HG03378 (cell line): ENCODE results near the gene SYNGR3.
"Not testable (repeated sequence)": the region's sequence is repeated elsewhere in the genome, so short reads cannot be mapped to it uniquely, and the experiment has no call there.

ENCODE experiments used
- ATAC-seq: cut with Tn5 transposase; IDR thresholded peaks from one replicate; pipeline ENCODE4 v1.9.1; 2021; ENCODE audit warnings: mild to moderate bottlenecking, moderate library complexity; ENCODE audit not compliant: unreplicated experiment

Gene SYNGR3

GRCh38 chr16:2026461-2027023 is 36.8 kb downstream of the SYNGR3 start, which contains the start of gene NHERF2:
Gene NHERF2 (plus strand): TSS chr16:2026902. CDS start chr16:2027006, 104 bp downstream.
- ATAC-seq, result no peak

- ATAC-seq, result no peak
Measured at GRCh38 chr16:2027024-2028010, 37.5 kb downstream of the SYNGR3 start.

- ATAC-seq, result no peak
Measured at GRCh38 chr16:2028146-2028545, 38.4 kb downstream of the SYNGR3 start.

DNA sequence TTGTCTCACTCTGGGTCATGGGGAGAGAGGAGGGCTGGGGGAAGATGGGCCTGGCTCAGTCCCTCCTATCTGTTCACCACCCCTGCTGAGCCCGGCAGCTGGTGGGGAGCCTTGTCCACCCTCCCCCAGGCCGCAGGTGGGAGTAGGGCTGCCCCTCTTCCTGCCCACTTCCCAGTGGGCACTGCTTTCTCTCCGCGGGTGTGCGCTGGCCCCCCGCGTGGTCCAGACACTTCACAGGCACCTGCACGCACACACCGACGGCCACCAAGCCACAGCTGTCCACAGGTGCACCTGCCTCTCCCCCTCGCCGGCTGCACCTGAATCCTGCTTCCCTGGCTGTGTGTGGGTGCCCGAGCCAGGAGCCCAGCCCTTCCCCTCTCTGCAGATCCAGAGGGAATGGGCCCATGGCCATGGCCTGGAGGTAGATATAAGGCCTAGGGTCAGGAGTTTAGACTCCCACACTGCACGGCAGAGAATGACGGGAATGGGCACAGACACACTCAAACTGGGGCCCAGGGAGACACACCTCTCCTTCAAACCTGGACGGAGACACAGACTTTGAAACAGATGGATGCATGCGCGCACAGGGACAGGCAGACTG is 39.0 kb downstream of the SYNGR3 start:
- ATAC-seq, result no peak

- ATAC-seq, result no peak
Measured at GRCh38 chr16:2029350-2029749, 39.6 kb downstream of the SYNGR3 start.

GRCh38 chr16:2030036-2030435 is 40.3 kb downstream of the SYNGR3 start:
- no peak for ATAC-seq

- no peak for ATAC-seq
Measured at GRCh38 chr16:2031081-2031577, 41.4 kb downstream of the SYNGR3 start.

- no peak for ATAC-seq
Measured at GRCh38 chr16:2032285-2033056, 42.7 kb downstream of the SYNGR3 start.

DNA sequence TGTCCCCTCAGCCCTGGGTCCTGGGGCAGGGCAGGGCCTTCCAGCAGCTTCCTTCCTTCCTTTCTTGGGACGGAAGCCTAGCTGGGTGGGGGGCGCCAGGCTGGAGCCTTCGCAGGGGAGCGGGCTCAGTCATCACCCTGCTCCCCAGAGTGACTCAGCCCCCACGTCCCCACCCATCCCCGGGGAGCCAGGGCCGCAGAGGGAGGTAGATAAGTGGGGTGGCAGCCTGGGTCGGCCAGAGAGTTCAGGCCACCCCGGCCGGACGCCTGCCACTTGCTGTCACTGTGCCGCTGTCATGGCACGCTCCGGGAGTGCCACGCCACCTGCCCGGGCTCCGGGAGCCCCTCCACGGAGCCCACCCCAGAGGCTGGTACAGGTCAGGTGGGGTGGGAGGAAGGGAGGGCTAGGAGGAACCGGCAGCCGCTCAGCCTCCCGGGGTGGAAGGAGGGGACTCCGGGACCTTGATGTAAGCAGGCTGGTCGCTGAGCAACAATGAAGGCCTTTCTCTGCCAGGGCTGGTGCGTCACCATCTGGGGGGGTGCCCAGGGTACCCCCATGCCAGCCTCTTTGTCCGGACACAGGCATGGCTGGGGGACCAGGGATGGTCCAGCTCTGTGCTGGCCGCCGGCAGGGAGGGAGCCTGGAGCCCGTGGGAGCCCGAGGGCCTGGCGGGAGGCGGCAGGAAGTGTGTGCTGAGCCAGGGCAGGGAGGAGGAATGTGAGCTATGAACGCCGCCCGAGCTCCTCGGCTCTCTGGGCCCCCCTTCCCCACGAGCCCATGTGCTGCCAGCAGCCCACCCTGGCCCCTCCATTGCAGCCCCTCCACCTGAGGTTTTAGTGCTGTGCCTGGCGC is 43.5 kb downstream of the SYNGR3 start:
- no peak for ATAC-seq

DNA sequence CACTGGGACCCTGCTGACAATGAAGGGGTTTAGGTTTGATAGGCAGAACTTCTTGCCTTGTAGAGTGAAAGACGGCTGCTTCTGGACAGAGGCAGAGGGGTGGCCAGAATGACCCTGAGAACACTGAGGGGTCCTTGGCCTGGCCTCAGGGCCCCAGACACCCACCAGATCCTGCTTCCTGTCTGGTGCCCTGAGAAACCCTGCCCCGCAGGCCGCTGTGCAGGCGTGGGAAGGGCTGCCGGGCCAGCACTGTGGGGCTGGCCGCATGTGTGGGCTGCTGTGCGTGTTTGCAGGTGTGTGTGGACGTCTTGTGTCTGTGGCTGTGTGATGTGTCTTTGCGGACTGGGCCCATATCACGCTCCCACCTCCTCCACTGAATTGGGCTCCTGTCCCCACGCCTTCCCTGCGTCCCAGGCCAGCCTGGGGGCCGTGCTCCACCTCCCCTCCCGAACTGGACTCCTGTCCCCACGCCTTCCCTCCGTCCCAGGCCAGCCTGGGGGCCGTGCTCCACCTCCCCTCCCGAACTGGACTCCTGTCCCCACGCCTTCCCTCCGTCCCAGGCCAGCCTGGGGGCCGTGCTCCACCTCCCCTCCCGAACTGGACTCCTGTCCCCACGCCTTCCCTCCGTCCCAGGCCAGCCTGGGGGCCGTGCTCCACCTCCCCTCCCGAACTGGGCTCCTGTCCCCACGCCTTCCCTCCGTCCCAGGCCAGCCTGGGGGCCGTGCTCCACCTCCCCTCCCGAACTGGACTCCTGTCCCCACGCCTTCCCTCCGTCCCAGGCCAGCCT is 44.3 kb downstream of the SYNGR3 start:
- ATAC-seq, result not testable (repeated sequence)

- no peak for ATAC-seq
Measured at GRCh38 chr16:2034696-2035430, 45.1 kb downstream of the SYNGR3 start.

DNA sequence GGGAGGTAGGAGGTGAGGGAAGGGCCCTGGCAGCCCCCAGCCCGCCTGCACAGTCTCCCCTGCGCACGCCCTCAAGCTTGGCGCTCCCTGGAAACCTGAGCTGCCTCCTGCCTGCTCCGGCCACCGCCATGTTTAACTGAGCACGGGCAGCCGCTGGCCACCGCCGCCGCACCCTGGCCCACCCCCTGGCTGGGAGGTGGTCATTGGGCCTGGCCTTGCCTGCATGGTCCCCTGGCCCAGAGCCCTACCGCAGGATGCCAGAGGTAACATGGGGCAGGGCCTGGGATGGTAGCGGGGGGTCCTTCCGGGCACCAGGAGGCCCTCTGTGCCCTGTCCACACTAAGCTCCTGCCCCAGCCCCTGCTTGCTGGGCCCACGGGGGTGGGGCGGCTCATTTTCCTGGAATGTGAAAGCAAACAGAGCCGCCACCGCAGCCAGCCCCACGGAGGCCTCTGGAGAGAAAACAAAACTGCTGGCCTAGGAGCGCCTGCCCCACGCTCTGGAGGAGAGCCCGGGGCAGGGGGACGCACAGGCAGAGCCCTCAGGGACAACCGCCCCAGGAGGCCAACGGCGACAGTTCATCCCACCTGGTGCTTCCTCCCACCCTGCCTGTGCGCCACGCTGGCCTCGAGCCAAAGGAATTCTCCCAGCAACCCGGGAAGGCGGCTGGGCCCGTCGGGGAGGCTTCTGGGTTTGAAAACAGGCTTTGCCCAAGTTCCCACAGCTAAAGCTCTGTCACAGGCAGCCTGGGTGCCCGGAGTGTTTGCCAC is 45.8 kb downstream of the SYNGR3 start:
- ATAC-seq, result no peak

DNA sequence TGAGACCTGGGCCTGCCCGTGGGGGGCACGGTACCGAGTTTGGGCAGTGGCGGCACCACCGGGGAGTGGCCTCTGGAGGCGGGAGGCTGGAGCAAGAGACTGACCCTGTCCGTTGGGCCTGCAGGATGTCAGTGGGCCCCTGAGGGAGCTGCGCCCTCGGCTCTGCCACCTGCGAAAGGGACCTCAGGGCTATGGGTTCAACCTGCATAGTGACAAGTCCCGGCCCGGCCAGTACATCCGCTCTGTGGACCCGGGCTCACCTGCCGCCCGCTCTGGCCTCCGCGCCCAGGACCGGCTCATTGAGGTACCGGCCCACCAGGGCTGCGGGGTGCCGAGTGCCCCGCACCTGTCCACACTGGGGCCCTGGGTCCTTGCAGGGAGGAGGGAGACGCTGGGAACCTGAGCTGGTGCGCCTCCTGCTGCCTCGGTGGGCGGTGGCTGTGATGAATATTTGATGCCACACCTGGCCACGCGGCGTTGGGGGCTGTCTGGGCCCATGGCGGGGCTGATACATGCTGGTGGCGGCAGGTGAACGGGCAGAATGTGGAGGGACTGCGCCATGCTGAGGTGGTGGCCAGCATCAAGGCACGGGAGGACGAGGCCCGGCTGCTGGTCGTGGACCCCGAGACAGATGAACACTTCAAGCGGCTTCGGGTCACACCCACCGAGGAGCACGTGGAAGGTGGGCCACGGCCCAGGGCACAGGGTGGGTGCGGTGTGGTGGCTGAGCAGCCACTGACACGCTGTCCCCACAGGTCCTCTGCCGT is 46.6 kb downstream of the SYNGR3 start:
- ATAC-seq, result no peak

GRCh38 chr16:2037115-2037514 is 47.3 kb downstream of the SYNGR3 start:
- no peak for ATAC-seq

- ATAC-seq, result no peak
Measured at GRCh38 chr16:2037647-2038381, 48.0 kb downstream of the SYNGR3 start.
